H1 (cell line): ENCODE data around the gene STRADB. TPM values are rescaled to one million over a fixed set of nuclear protein-coding genes. Genes with fewer than 3 reads are reported as not detected.

Source experiments
- CTCF ChIA-PET: fragments of 300-600 bp; sonication (Branson Sonifier 250); formaldehyde crosslinking; loops from one replicate; lab custom pipeline; 2021; ENCODE audit not compliant: partially characterized antibody; lab: Charles Lee
- POLR2A ChIA-PET: fragments of 300-600 bp; sonication (Branson Sonifier 250); formaldehyde crosslinking; loops from one replicate; lab custom pipeline; 2021; ENCODE audit warnings: inconsistent platforms; ENCODE audit not compliant: partially characterized antibody; lab: Charles Lee
- DNase-seq, 2 experiments: peaks; one replicate each; pipeline versions ENCODE4 v3.0.0 to v3.0.0-alpha.2; 2010 to 2022; ENCODE audit warnings: low spot score in 2 of 2, low read depth in 1 of 2, mixed read lengths in 1 of 2
- FAIRE-seq: peaks from 2 replicates; lab custom pipeline; 2011; peaks lifted over from hg19 to GRCh38; lab: Jason Lieb, UNC
- H2AFZ ChIP-seq: 2 replicates; pipeline ENCODE4 v1.8.1; 2012; ENCODE audit warnings: low read length, inconsistent platforms
- H2AK5ac ChIP-seq: 2 replicates; pipeline ENCODE4 v1.6.1; 2013; ENCODE audit warnings: low read depth, low read length
- H2BK120ac ChIP-seq: replicated peaks from 2 replicates; pipeline ENCODE3; 2013; ENCODE audit warnings: low read depth, low read length, inconsistent platforms
- H2BK12ac ChIP-seq: 2 replicates; pipeline ENCODE4 v1.6.1; 2013; ENCODE audit warnings: low read depth, low read length
- H2BK15ac ChIP-seq: 2 replicates; pipeline ENCODE4 v1.6.1; 2013; ENCODE audit warnings: low read length
- H2BK20ac ChIP-seq: 2 replicates; pipeline ENCODE4 v1.6.1; 2013; ENCODE audit warnings: low read length
- H2BK5ac ChIP-seq: 2 replicates; pipeline ENCODE4 v1.6.1; 2013; ENCODE audit warnings: low read depth, low read length
- H3K14ac ChIP-seq: 2 replicates; pipeline ENCODE4 v1.6.1; 2013; ENCODE audit warnings: inconsistent platforms; ENCODE audit not compliant: insufficient read length
- H3K18ac ChIP-seq: 2 replicates; pipeline ENCODE4 v1.6.1; 2013; ENCODE audit warnings: low read length; ENCODE audit errors: extremely low read depth
- H3K23ac ChIP-seq: 2 replicates; pipeline ENCODE4 v1.6.1; 2013; ENCODE audit warnings: inconsistent platforms; ENCODE audit not compliant: insufficient read length
- H3K23me2 ChIP-seq: 2 replicates; pipeline ENCODE4 v1.6.1; 2013; ENCODE audit warnings: low read depth, low read length
- H3K27ac ChIP-seq: 2 replicates; pipeline ENCODE4 v1.6.1; 2011; ENCODE audit warnings: low read depth, low read length, inconsistent platforms
- H3K27me3 ChIP-seq, 4 experiments: replicated peaks in 1 of 4; 1 replicate in 1 of 4; 2 replicates in 3 of 4; pipeline versions ENCODE4 v1.6.1 to v1.8.1; 2011 to 2013; ENCODE audit warnings: low read length in 3 of 4, mild to moderate bottlenecking in 3 of 4, inconsistent platforms in 2 of 4, mixed read lengths in 2 of 4, moderate library complexity in 1 of 4; ENCODE audit not compliant: control insufficient read depth in 3 of 4, insufficient read depth in 3 of 4; ENCODE audit errors: extremely low read depth in 1 of 4
- H3K36me3 ChIP-seq, 4 experiments: 2 replicates each; pipeline versions ENCODE4 v1.6.1 to v1.8.1; 2011 to 2013; ENCODE audit warnings: mild to moderate bottlenecking in 4 of 4, low read length in 3 of 4, moderate library complexity in 2 of 4, control low read depth in 1 of 4, inconsistent platforms in 1 of 4; ENCODE audit not compliant: insufficient read depth in 4 of 4, control insufficient read depth in 2 of 4
- H3K4ac ChIP-seq: replicated peaks from 2 replicates; pipeline ENCODE3; 2013; ENCODE audit warnings: low read length, low read depth, mixed read lengths, inconsistent platforms; ENCODE audit not compliant: insufficient read length
- H3K4me1 ChIP-seq, 4 experiments: replicated peaks in 1 of 4; 1 replicate in 1 of 4; 2 replicates in 3 of 4; pipeline versions ENCODE4 v1.6.1 to v1.8.1; 2011 to 2013; ENCODE audit warnings: low read length in 3 of 4, inconsistent platforms in 2 of 4, mixed read lengths in 1 of 4; ENCODE audit not compliant: insufficient read depth in 4 of 4, control insufficient read depth in 3 of 4
- H3K4me2 ChIP-seq, 2 experiments: 2 replicates each; pipeline versions ENCODE4 v1.6.1 to v1.8.1; 2011 to 2013; ENCODE audit warnings: low read depth in 2 of 2, low read length in 2 of 2, control low read depth in 1 of 2, inconsistent platforms in 1 of 2, mild to moderate bottlenecking in 1 of 2; ENCODE audit not compliant: insufficient read depth in 1 of 2
- H3K4me3 ChIP-seq, 4 experiments: fragments of 200-600, 300-600 bp in 1 of 4; sonication (generic), shearing (Covaris generic), sonication (Bioruptor Twin) in 1 of 4; 2 replicates each; pipeline versions ENCODE4 v1.5.1 to v1.8.1; 2011 to 2016; ENCODE audit warnings: low read length in 4 of 4, low read depth in 3 of 4, control low read depth in 2 of 4, inconsistent platforms in 2 of 4, mild to moderate bottlenecking in 2 of 4, mixed read lengths in 1 of 4, moderate library complexity in 1 of 4; ENCODE audit not compliant: insufficient read depth in 2 of 4; ENCODE audit errors: extremely low read depth in 1 of 4
- H3K56ac ChIP-seq: replicated peaks from 2 replicates; pipeline ENCODE3; 2013; ENCODE audit warnings: low read depth, mild to moderate bottlenecking, mixed read lengths, low read length, inconsistent platforms; ENCODE audit not compliant: insufficient read length
- H3K79me1 ChIP-seq: 2 replicates; pipeline ENCODE4 v1.6.1; 2013; ENCODE audit warnings: low read depth, low read length, control low read depth
- H3K79me2 ChIP-seq, 2 experiments: 2 replicates each; pipeline versions ENCODE4 v1.6.1 to v1.8.1; 2012 to 2013; ENCODE audit warnings: low read length in 2 of 2, mild to moderate bottlenecking in 2 of 2, inconsistent platforms in 1 of 2; ENCODE audit not compliant: insufficient read depth in 2 of 2, control insufficient read depth in 1 of 2
- H3K9ac ChIP-seq, 4 experiments: replicated peaks in 1 of 4; 1 replicate in 1 of 4; 2 replicates in 3 of 4; pipeline versions ENCODE4 v1.6.1 to v1.8.1; 2011 to 2013; ENCODE audit warnings: low read depth in 3 of 4, low read length in 3 of 4, control low read depth in 2 of 4, mild to moderate bottlenecking in 2 of 4, moderate library complexity in 2 of 4, inconsistent platforms in 1 of 4; ENCODE audit errors: extremely low read depth in 1 of 4
- H3K9me3 ChIP-seq, 2 experiments: 2 replicates each; pipeline versions ENCODE4 v1.6.1 to v1.8.1; 2012 to 2013; ENCODE audit warnings: mild to moderate bottlenecking in 2 of 2, moderate library complexity in 2 of 2, control low read depth in 1 of 2, inconsistent platforms in 1 of 2, low read depth in 1 of 2, low read length in 1 of 2, mixed read lengths in 1 of 2; ENCODE audit not compliant: insufficient read depth in 2 of 2
- H4K20me1 ChIP-seq, 2 experiments: replicated peaks in 1 of 2; 2 replicates each; pipeline versions ENCODE3 to v1.8.1; 2011 to 2013; ENCODE audit warnings: inconsistent platforms in 2 of 2, low read length in 2 of 2, mild to moderate bottlenecking in 1 of 2; ENCODE audit not compliant: insufficient read depth in 2 of 2, control insufficient read depth in 1 of 2
- H4K5ac ChIP-seq: 2 replicates; pipeline ENCODE4 v1.6.1; 2013; ENCODE audit warnings: low read length, low read depth, mixed read lengths, inconsistent platforms; ENCODE audit not compliant: insufficient read length
- H4K8ac ChIP-seq: 2 replicates; pipeline ENCODE4 v1.8.0; 2013; ENCODE audit warnings: mild to moderate bottlenecking, moderate library complexity, low read length, inconsistent platforms; ENCODE audit not compliant: insufficient read depth; ENCODE audit errors: extremely low read depth
- H4K91ac ChIP-seq: replicated peaks from 2 replicates; pipeline ENCODE3; 2013; ENCODE audit warnings: low read length, mixed read lengths, inconsistent platforms; ENCODE audit not compliant: insufficient read length
- ATF3 ChIP-seq: IDR thresholded peaks from 2 replicates; pipeline ENCODE4 v1.6.1; 2011; ENCODE audit warnings: low read depth, mild to moderate bottlenecking, low read length; ENCODE audit not compliant: insufficient read depth
- CHD2 ChIP-seq: IDR thresholded peaks from 2 replicates; pipeline ENCODE4 v1.6.1; 2012; ENCODE audit warnings: low read length, improper control_type of control experiment
- EP300 ChIP-seq, 2 experiments: IDR thresholded peaks; 1 replicate in 1 of 2; 2 replicates in 1 of 2; pipeline ENCODE4 v1.6.1; 2011 to 2012; ENCODE audit warnings: low read depth in 2 of 2, low read length in 2 of 2, mild to moderate bottlenecking in 2 of 2, borderline replicate concordance in 1 of 2, inconsistent platforms in 1 of 2, moderate library complexity in 1 of 2
- JUN ChIP-seq: IDR thresholded peaks from 2 replicates; pipeline ENCODE4 v1.6.1; 2011; ENCODE audit warnings: low read depth, mild to moderate bottlenecking, improper control_type of control experiment, low read length
- JUND ChIP-seq: IDR thresholded peaks from 2 replicates; pipeline ENCODE4 v1.6.1; 2011; ENCODE audit warnings: mild to moderate bottlenecking, improper control_type of control experiment, low read length
- KDM5A ChIP-seq: fragments of 200-600 bp; IDR thresholded peaks from 2 replicates; pipeline ENCODE4 v1.7.1; 2012; ENCODE audit warnings: mild to moderate bottlenecking, low read length, inconsistent platforms, mixed read lengths
- POLR2AphosphoS5 ChIP-seq: IDR thresholded peaks from 2 replicates; pipeline ENCODE4 v1.6.1; 2011; ENCODE audit warnings: low read depth, low read length
- POU5F1 ChIP-seq: IDR thresholded peaks from 2 replicates; pipeline ENCODE4 v1.6.1; 2011; ENCODE audit warnings: low read depth, mild to moderate bottlenecking, low read length, moderate library complexity
- SP1 ChIP-seq: IDR thresholded peaks from 2 replicates; pipeline ENCODE4 v1.6.1; 2011; ENCODE audit warnings: low read depth, low read length
- SUZ12 ChIP-seq: fragments of 200-600 bp; sonication (generic); IDR thresholded peaks from 2 replicates; pipeline ENCODE4 v1.6.1; 2012; ENCODE audit warnings: mild to moderate bottlenecking, inconsistent platforms, low read length, moderate library complexity, mixed read lengths
- WGBS, 2 experiments: shearing (Covaris generic) in 1 of 2; methylation state at CpG; one replicate each; pipeline versions ENCODE4 v1.1.6 to v1.1.7; 2013 to 2015; ENCODE audit warnings: low lambda C conversion rate in 2 of 2, mixed read lengths in 2 of 2, inconsistent platforms in 1 of 2, low coverage in 1 of 2, missing lambda C conversion rate in 1 of 2; ENCODE audit not compliant: insufficient replicate concordance in 2 of 2, insufficient coverage in 1 of 2, insufficient read length in 1 of 2; ENCODE audit errors: extremely low coverage in 1 of 2, missing lambda C conversion rate in 1 of 2; 5-methylcytosine and 5-hydroxymethylcytosine counted together
- polyA plus RNA-seq, 7 experiments: library from polyadenylated mRNA; depleted of rRNA in 3 of 7; stranded (reverse) in 5 of 7; unstranded in 2 of 7; fragments of >200 nt in 5 of 7; fragments of 200-250 nt in 2 of 7; gene quantifications; 1 replicate in 5 of 7; 2 replicates in 1 of 7; 4 replicates in 1 of 7; pipeline versions ENCODE4 v1.2.1 to v1.2.3, GENCODE V29; 2011 to 2013; ENCODE audit warnings: missing spikeins in 2 of 7, mixed read lengths in 2 of 7
- total RNA-seq: library from RNA; stranded (reverse); fragmentation: NEBNext Ultra II Directional; extraction: Animal tissue kit (Norgen Biotek cat#: 25700); gene quantifications from 2 replicates; pipeline ENCODE4 v1.2.1, GENCODE V29; 2021

STRADB gene
- total and polyA plus RNA-seq, 2 of the 8 experiments (the other 6 are each of a cell fraction or from before 2014, with no cell fraction given), result 20.9 to 34.9 TPM

- no peak overlapping the region for H3K27ac ChIP-seq
- H2AK5ac ChIP-seq, result no peak overlapping the region
- H3K79me2 ChIP-seq, result no peaks in the 10 kb centered on the region
- H4K91ac ChIP-seq, result no peak overlapping the region
- H3K27me3 ChIP-seq, result peaks cover 0 to 2% (median 0%) of the 10 kb centered on the region in 4 experiments; a peak in 1 of 7 replicates
- H3K79me1 ChIP-seq, result no peaks in the 10 kb centered on the region
- no peaks in the 10 kb centered on the region for H3K36me3 ChIP-seq
- no peak overlapping the region for H3K14ac ChIP-seq
- no peak overlapping the region for H4K8ac ChIP-seq
- no peak overlapping the region for H3K4me2 ChIP-seq
- H4K5ac ChIP-seq, result no peak overlapping the region
- H3K23ac ChIP-seq, result no peak overlapping the region
- H3K18ac ChIP-seq, result no peak overlapping the region
- no peaks in the 10 kb centered on the region for H3K4me1 ChIP-seq
- TF ChIP-seq POU5F1 (no peak), SP1 (no peak), KDM5A (no peak), JUND (no peak), CHD2 (no peak), ATF3 (no peak), SUZ12 (no peak), EP300 (IDR thresholded peaks at IDR 0.05; ENCODE audit: borderline replicate concordance in 1 of 2, low read depth in 2 of 2, low read length in 2 of 2) (no peak), POLR2AphosphoS5 (no peak), JUN (no peak)
- no peak overlapping the region for H2AFZ ChIP-seq
- H3K9ac ChIP-seq, result no peak overlapping the region
- no peak for DNase-seq
- H2BK120ac ChIP-seq, result no peak overlapping the region
- H2BK5ac ChIP-seq, result no peak overlapping the region
- H2BK15ac ChIP-seq, result no peak overlapping the region
- no peak overlapping the region for H2BK12ac ChIP-seq
- CTCF ChIA-PET, result no interaction called here
- H3K9me3 ChIP-seq, result no peaks in the 10 kb centered on the region
- POLR2A ChIA-PET, result no interaction called here
- 100% methylated on average over 1 of the region's 1 CpG; no CpG with 5 or more reads in 1 of the 2 experiments for WGBS, 2 experiments
- H4K20me1 ChIP-seq, result no peaks in the 10 kb centered on the region
- no peak overlapping the region for H2BK20ac ChIP-seq
- FAIRE-seq, result no peak
- H3K56ac ChIP-seq, result no peak overlapping the region
- no peak overlapping the region for H3K4me3 ChIP-seq
- H3K4ac ChIP-seq, result no peak overlapping the region
- no peaks in the 10 kb centered on the region for H3K23me2 ChIP-seq
These were observed 61.7 kb downstream of the STRADB start for GRCh38 chr2:201513271-201513670.
